ENCODE results near the gene GAK. TPM values are rescaled to one million over a fixed set of nuclear protein-coding genes. Genes with fewer than 3 reads are reported as not detected.

Gene GAK
- total RNA-seq, 3 donors from 2014 or later (not counting 1 experiment from before 2014, with no cell fraction given) = 349 to 358 (median 349) TPM

DNA sequence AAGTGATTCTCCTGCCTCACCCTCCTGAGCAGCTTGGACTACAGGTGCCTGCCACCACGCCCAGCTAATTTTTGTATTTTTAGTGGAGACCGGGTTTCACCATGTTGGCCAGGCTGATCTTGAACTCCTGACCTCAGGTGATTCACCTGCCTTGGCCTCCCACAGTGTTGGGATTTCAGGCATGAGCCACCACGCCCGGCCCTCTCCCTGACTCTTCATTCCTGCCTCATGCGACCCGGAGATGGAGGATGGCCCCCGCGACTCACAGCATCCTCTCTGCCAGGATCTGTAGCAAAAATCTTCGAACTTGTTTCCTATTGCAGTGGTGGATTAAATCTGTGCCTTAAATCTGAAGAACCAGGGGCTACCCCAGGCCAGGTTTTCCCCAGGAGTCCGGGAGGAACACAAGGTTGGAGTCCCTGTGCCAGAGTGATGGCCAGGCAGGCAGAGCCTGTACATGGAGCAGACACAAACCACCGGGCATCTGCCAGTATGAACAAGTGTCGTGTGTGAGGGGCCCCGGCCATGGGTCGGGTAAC lies 117.7 kb downstream of the GAK start:
- Histone ChIP-seq H3K27ac (ENCODE audit: low read length) (no peak overlapping the region), H3K27me3 (ENCODE audit: control insufficient read depth, insufficient read depth, low read length) (peaks cover 10% of the 10 kb centered on the region), H3K9me3 (ENCODE audit: control insufficient read depth, insufficient read depth, low read length) (no peaks in the 10 kb centered on the region), H3K36me3 (ENCODE audit: control insufficient read depth, insufficient read depth, low read length) (no peaks in the 10 kb centered on the region), H3K4me3 (ENCODE audit: low read length) (no peak overlapping the region), H3K4me1 (ENCODE audit: control insufficient read depth, insufficient read depth, low read length) (no peaks in the 10 kb centered on the region)
- H3K9me3 Mint-ChIP-seq = no peaks in the 10 kb centered on the region
- H3K4me1 Mint-ChIP-seq = no peaks in the 10 kb centered on the region
- no peaks in the 10 kb centered on the region for H3K36me3 Mint-ChIP-seq
- intact Hi-C loops (cut with micrococcal nuclease) = no loop called here
- H3K27ac Mint-ChIP-seq = no peak overlapping the region
- H3K4me3 Mint-ChIP-seq = no peak overlapping the region
- WGBS (ENCODE audit: insufficient coverage) = 82% methylated on average over 14 of the region's 14 CpGs
- peaks cover 36 to 54% of the 10 kb centered on the region in 2 donors for H3K27me3 Mint-ChIP-seq (ENCODE audit: low read depth in 2 of 2)
- DNase-seq (no peak), ATAC-seq (no peak)
- TF ChIP-seq, protein P1, sequence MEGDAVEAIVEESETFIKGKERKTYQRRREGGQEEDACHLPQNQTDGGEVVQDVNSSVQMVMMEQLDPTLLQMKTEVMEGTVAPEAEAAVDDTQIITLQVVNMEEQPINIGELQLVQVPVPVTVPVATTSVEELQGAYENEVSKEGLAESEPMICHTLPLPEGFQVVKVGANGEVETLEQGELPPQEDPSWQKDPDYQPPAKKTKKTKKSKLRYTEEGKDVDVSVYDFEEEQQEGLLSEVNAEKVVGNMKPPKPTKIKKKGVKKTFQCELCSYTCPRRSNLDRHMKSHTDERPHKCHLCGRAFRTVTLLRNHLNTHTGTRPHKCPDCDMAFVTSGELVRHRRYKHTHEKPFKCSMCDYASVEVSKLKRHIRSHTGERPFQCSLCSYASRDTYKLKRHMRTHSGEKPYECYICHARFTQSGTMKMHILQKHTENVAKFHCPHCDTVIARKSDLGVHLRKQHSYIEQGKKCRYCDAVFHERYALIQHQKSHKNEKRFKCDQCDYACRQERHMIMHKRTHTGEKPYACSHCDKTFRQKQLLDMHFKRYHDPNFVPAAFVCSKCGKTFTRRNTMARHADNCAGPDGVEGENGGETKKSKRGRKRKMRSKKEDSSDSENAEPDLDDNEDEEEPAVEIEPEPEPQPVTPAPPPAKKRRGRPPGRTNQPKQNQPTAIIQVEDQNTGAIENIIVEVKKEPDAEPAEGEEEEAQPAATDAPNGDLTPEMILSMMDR (IDR thresholded peaks at IDR 0.05) = no peak

DNA sequence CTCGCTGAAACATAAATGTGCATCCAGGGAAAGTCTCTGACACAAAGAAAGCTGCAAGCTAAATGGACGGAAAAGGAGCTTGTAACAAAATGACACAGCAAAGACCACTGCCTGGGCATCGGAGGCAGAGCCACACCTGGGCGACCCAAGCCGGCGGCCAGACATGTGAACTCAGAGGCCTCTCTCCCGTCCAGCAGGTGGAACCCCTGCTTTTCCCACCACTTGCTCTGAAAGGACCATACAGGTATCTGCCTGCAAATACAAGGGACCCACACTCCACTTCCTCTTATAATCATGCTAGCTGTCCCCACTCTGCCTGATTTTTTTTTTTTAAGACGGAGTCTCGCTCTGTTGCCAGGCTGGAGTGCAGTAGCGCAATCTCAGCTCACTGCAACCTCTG lies 118.2 kb downstream of the GAK start:
- H3K27me3 Mint-ChIP-seq (ENCODE audit: low read depth in 2 of 2) = peaks cover 36 to 54% of the 10 kb centered on the region in 2 donors
- DNase-seq (no peak), ATAC-seq (no peak)
- Histone ChIP-seq H3K4me3 (ENCODE audit: low read length) (no peak overlapping the region), H3K36me3 (ENCODE audit: control insufficient read depth, insufficient read depth, low read length) (no peaks in the 10 kb centered on the region), H3K27ac (ENCODE audit: low read length) (no peak overlapping the region), H3K4me1 (ENCODE audit: control insufficient read depth, insufficient read depth, low read length) (no peaks in the 10 kb centered on the region), H3K27me3 (ENCODE audit: control insufficient read depth, insufficient read depth, low read length) (peaks cover 10% of the 10 kb centered on the region), H3K9me3 (ENCODE audit: control insufficient read depth, insufficient read depth, low read length) (no peaks in the 10 kb centered on the region)
- H3K9me3 Mint-ChIP-seq = no peaks in the 10 kb centered on the region
- H3K4me3 Mint-ChIP-seq = no peak overlapping the region
- TF ChIP-seq, protein P1 (IDR thresholded peaks at IDR 0.05) = no peak
- no peaks in the 10 kb centered on the region for H3K4me1 Mint-ChIP-seq
- intact Hi-C loops (cut with micrococcal nuclease) = no loop called here
- no peak overlapping the region for H3K27ac Mint-ChIP-seq
- no peaks in the 10 kb centered on the region for H3K36me3 Mint-ChIP-seq
- 54% methylated on average over 10 of the region's 10 CpGs for WGBS (ENCODE audit: insufficient coverage)

DNA sequence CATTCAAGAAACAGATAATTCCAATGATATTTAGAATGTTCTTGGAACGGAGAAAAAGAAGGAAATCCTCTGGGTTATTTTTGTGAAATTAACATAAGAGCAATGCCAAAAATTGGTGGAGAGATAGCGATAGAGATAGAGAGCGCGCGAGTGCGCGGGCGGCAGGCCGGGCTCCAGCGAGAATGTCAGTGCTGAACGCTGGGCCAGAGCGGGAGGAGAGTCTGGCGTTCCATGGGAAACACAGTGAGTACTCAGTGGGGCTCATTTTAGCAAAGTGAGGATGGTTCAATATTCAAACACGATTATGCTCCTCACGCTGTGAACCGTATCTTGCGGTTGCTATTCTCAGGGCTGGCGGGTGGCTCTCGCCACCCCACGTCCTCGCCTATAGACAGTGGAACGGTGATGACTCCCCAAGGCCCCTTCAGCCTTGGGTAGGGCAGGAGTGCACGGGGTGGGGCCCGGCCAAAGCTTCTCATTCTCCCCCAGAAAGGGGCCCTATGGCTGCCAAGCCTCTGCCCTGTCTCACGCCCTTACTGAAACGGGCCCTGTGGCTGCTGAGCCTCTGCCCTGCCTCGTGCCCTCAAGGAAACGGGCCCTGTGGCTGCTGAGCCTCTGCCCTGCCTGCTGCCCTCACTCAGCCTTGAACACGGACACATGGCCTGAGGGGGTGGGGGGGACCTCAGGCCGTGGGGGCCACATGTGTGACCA lies 123.1 kb downstream of the GAK start:
- no peak overlapping the region for H3K27ac Mint-ChIP-seq
- intact Hi-C loops (cut with micrococcal nuclease) = no loop called here

More for the DNA sequence above, 123.1 kb downstream of the GAK start:
- Mint-ChIP-seq H3K9me3 (no peaks in the 10 kb centered on the region), H3K36me3 (no peaks in the 10 kb centered on the region), H3K4me1 (peaks cover 0 to 6% of the 10 kb centered on the region in 2 donors), H3K4me3 (no peak overlapping the region), H3K27me3 (ENCODE audit: low read depth in 2 of 2) (peaks cover 28 to 42% of the 10 kb centered on the region in 2 donors)
- TF ChIP-seq, protein P1 (IDR thresholded peaks at IDR 0.05) = no peak
- H3K4me3 ChIP-seq (ENCODE audit: low read length) = no peak overlapping the region
- H3K4me1 ChIP-seq (ENCODE audit: control insufficient read depth, insufficient read depth, low read length) = no peaks in the 10 kb centered on the region
- H3K36me3 ChIP-seq (ENCODE audit: control insufficient read depth, insufficient read depth, low read length) = no peaks in the 10 kb centered on the region
- no peak for ATAC-seq
- 87% methylated on average over 30 of the region's 30 CpGs for WGBS (ENCODE audit: insufficient coverage)
- H3K9me3 ChIP-seq (ENCODE audit: control insufficient read depth, insufficient read depth, low read length) = no peaks in the 10 kb centered on the region
- no peak overlapping the region for H3K27ac ChIP-seq (ENCODE audit: low read length)
- no peak for DNase-seq
- H3K27me3 ChIP-seq (ENCODE audit: control insufficient read depth, insufficient read depth, low read length) = peaks cover 4% of the 10 kb centered on the region

Data from natural killer cell (primary cell).